ENCODE data around the gene MANEA. TPM values are rescaled to one million over a fixed set of nuclear protein-coding genes. Genes with fewer than 3 reads are reported as not detected.
"Not testable (repeated sequence)": the region's sequence is repeated elsewhere in the genome, so short reads cannot be mapped to it uniquely, and the experiment has no call there.

The MANEA gene
- total RNA-seq, 1 donor from 2014 or later, result 7.5 TPM

DNA sequence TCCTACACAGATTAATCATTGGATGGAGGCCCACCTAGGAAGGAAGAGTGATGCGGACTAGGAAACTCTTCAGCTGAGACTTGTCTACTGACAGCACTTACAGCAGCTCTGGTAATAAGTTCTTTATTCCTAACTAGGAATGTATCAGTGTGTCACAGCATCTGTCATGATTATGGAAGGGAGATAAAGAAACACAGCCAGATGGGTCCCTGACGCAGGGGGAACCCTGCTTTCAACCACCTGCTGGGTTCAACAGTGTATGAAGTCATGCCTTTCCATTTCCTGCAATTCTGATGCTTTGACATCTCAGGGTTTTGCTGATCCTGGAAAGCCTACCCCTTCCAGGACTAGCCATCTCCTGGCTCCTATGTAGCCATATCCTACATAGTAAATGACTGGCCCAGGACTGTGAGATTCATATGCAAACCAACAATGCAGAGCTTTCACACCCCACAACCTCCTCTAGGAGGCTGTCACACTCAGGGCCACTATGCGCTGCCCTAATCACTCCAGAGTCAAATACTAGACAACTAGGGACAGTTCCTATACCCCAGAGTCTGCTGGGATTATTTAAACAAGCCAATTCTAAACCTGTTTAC lies 29.0 kb upstream of the MANEA start:
- H3K36me3 Mint-ChIP-seq (ENCODE audit: low read depth), result no peaks in the 10 kb centered on the region
- no peaks in the 10 kb centered on the region for H3K4me1 Mint-ChIP-seq
- no peak overlapping the region for H3K4me3 Mint-ChIP-seq
- no peak overlapping the region for H3K27ac Mint-ChIP-seq
- POLR2A ChIA-PET, result no interaction called here
- TF ChIP-seq, protein P1, sequence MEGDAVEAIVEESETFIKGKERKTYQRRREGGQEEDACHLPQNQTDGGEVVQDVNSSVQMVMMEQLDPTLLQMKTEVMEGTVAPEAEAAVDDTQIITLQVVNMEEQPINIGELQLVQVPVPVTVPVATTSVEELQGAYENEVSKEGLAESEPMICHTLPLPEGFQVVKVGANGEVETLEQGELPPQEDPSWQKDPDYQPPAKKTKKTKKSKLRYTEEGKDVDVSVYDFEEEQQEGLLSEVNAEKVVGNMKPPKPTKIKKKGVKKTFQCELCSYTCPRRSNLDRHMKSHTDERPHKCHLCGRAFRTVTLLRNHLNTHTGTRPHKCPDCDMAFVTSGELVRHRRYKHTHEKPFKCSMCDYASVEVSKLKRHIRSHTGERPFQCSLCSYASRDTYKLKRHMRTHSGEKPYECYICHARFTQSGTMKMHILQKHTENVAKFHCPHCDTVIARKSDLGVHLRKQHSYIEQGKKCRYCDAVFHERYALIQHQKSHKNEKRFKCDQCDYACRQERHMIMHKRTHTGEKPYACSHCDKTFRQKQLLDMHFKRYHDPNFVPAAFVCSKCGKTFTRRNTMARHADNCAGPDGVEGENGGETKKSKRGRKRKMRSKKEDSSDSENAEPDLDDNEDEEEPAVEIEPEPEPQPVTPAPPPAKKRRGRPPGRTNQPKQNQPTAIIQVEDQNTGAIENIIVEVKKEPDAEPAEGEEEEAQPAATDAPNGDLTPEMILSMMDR (IDR thresholded peaks at IDR 0.05), result no peak
- H3K27me3 Mint-ChIP-seq, result no peaks in the 10 kb centered on the region
- intact Hi-C loops (cut with micrococcal nuclease), result no loop called here
- no peak for DNase-seq
- no peaks in the 10 kb centered on the region for H3K9me3 Mint-ChIP-seq
- no peak for ATAC-seq (ENCODE audit: low read depth)
- CTCF ChIA-PET, result no interaction called here

DNA sequence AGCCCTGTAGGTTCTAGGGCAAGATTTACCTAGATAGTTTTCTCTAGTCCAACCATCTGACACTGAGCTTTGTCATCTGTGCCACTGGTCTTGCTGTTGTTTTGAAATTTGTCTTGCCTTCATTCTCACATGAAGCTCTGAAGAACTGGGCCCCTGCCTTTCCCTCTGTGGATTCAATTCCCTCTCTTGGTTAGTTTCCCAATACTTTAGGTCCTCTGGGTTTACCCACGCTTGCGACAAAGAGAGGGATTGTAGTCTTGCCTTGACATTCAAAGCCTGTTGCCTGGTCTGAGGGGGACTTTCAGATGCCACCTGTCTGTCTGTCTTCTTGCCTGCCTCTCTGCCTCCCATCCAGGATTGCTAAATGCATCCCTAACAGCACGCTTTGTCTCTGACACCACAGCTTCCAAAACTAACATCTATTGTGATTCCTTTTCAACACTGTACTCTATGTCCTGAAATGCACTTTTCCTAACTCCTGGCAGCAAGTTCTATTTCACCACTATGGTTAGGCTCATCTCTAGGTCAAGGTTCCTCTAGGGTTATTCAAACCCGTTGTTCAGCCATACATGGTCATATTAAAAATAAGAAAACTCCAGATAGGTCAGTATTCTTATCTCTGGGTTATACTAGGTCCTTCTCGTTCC lies 25.5 kb upstream of the MANEA start:
- intact Hi-C loops (cut with micrococcal nuclease), result no loop called here
- Mint-ChIP-seq H3K36me3 (ENCODE audit: low read depth) (peaks cover 7% of the 10 kb centered on the region), H3K4me1 (no peaks in the 10 kb centered on the region), H3K9me3 (peaks cover 5% of the 10 kb centered on the region), H3K27me3 (peaks cover 3% of the 10 kb centered on the region), H3K27ac (no peak overlapping the region), H3K4me3 (no peak overlapping the region)
- DNase-seq (no peak), ATAC-seq (ENCODE audit: low read depth) (no peak)
- ChIA-PET POLR2A (no interaction called here), CTCF (no interaction called here)
- TF ChIP-seq, protein P1 (IDR thresholded peaks at IDR 0.05), result no peak

DNA sequence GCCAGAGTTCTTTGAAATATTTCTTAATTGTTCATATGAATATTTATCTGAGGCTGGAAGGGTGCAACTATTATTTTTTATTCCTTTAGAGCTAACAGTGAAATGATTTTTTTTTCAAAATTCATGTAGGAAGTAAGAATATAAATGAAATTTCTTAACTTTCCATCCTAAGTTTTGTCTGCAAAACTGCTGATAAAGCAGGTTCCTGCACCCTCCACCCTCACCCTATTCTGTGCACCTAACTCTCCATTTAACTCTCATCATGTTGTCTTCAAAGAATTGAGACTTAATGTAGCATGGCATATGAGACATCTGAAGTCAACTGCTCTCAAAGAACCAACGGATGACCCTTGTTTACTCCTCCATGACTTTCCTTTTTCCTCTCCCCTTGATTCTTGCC lies 23.5 kb upstream of the MANEA start:
- H3K27me3 Mint-ChIP-seq, result peaks cover 3% of the 10 kb centered on the region
- intact Hi-C loops (cut with micrococcal nuclease), result no loop called here
- no peak overlapping the region for H3K27ac Mint-ChIP-seq
- ATAC-seq (ENCODE audit: low read depth) (no peak), DNase-seq (no peak)
- peaks cover 10% of the 10 kb centered on the region for H3K36me3 Mint-ChIP-seq (ENCODE audit: low read depth)
- CTCF ChIA-PET, result no interaction called here
- POLR2A ChIA-PET, result no interaction called here
- no peak overlapping the region for H3K4me3 Mint-ChIP-seq
- TF ChIP-seq, protein P1 (IDR thresholded peaks at IDR 0.05), result no peak
- peaks cover 5% of the 10 kb centered on the region for H3K9me3 Mint-ChIP-seq
- H3K4me1 Mint-ChIP-seq, result no peaks in the 10 kb centered on the region

DNA sequence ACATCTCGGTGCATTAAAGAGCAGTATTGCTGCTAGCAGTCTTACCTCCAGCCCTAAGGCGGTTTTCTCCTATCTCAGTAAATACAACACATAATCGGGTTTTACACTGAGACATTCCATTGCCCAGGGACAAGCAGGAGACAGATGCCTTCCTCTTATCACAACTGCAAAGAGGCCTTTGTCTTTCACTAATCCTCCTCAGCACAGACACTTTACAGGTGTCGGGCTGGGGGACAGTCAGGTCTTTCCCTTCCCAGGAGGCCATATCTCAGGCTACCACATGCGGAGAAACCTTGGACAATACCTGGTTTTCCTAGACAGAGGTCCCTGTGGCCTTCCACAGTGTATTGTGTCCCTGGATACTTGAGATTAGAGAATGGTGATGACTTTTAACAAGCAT lies 16.4 kb upstream of the MANEA start:
- CTCF ChIA-PET; POLR2A ChIA-PET; intact Hi-C loops (cut with micrococcal nuclease): not testable (repeated sequence)

DNA sequence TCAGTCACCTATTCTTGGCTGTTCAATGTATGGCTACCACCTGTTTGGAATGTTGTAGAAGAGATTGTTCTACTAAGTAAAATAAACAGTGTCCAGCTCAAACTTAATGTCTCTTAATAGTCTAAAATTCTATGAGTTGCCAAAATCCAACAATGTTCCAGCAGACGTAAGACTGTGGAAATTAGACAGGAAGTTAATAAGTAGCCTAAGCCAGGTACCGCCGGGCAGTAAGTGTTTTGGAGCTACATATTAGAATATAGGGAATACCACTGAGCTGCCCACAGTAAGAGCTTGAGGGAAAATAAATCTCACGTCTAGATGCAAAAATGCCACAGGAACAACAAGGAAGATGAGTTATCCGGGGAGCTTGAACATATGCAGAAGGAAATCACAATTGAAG lies 7.8 kb upstream of the MANEA start:
- POLR2A ChIA-PET, result no interaction called here
- TF ChIP-seq, protein P1 (IDR thresholded peaks at IDR 0.05), result no peak
- ATAC-seq (ENCODE audit: low read depth), result no peak

More for the DNA sequence above, 16.4 kb upstream of the MANEA start:
- not testable (repeated sequence) for H3K9me3 Mint-ChIP-seq; ATAC-seq (ENCODE audit: low read depth); H3K36me3 Mint-ChIP-seq (ENCODE audit: low read depth); H3K27me3 Mint-ChIP-seq; H3K4me1 Mint-ChIP-seq; DNase-seq; H3K4me3 Mint-ChIP-seq; H3K27ac Mint-ChIP-seq

More for the DNA sequence above, 7.8 kb upstream of the MANEA start:
- no peak for DNase-seq
- Mint-ChIP-seq H3K36me3 (ENCODE audit: low read depth) (peaks cover 2% of the 10 kb centered on the region), H3K4me3 (no peak overlapping the region), H3K27ac (no peak overlapping the region), H3K9me3 (no peaks in the 10 kb centered on the region), H3K27me3 (no peaks in the 10 kb centered on the region), H3K4me1 (peaks cover 5% of the 10 kb centered on the region)
- intact Hi-C loops (cut with micrococcal nuclease), result no loop called here
- CTCF ChIA-PET, result no interaction called here
